HTERT RPE-1 (cell line): ENCODE data around the gene RAB12.
"Not testable (repeated sequence)": the region's sequence is repeated elsewhere in the genome, so short reads cannot be mapped to it uniquely, and the experiment has no call there.

Source experiments
- in situ Hi-C: fragments of 300-500 bp; cut with MboI; formaldehyde crosslinking; loops from 4 replicates; pipeline ENCODE4 v1.14.3; 2020; ENCODE audit warnings: low sequenced_read_pairs

The RAB12 gene

GRCh38 chr18:8643326-8643878 lies 34.2 kb downstream of the RAB12 start:
- in situ Hi-C loops, result no loop called here

GRCh38 chr18:8647359-8647758 lies 38.1 kb downstream of the RAB12 start:
- in situ Hi-C loops, result not testable (repeated sequence)

GRCh38 chr18:8651478-8652261 lies 42.4 kb downstream of the RAB12 start:
- in situ Hi-C loops, result not testable (repeated sequence)

- in situ Hi-C loops, result no loop called here
Measured at GRCh38 chr18:8654503-8655451, 45.5 kb downstream of the RAB12 start.

GRCh38 chr18:8656232-8656631 lies 47.0 kb downstream of the RAB12 start:
- in situ Hi-C loops, result no loop called here

- in situ Hi-C loops, result no loop called here
Measured at GRCh38 chr18:8657050-8657820, 48.0 kb downstream of the RAB12 start.

- in situ Hi-C loops, result no loop called here
Measured at GRCh38 chr18:8657873-8658470, 48.7 kb downstream of the RAB12 start.

- in situ Hi-C loops, result no loop called here
Measured at GRCh38 chr18:8658858-8659485, 49.7 kb downstream of the RAB12 start.

- in situ Hi-C loops, result no loop called here
Measured at GRCh38 chr18:8659609-8660242, 50.5 kb downstream of the RAB12 start.

GRCh38 chr18:8660316-8660715 lies 51.1 kb downstream of the RAB12 start:
- in situ Hi-C loops, result no loop called here

- in situ Hi-C loops, result no loop called here
Measured at GRCh38 chr18:8661754-8662559, 52.7 kb downstream of the RAB12 start.

GRCh38 chr18:8662560-8663255 lies 53.5 kb downstream of the RAB12 start:
- in situ Hi-C loops, result no loop called here

GRCh38 chr18:8667846-8668245 lies 58.6 kb downstream of the RAB12 start:
- in situ Hi-C loops, result no loop called here

- in situ Hi-C loops, result no loop called here
Measured at GRCh38 chr18:8668381-8668780, 59.1 kb downstream of the RAB12 start.

GRCh38 chr18:8669571-8669970 lies 60.3 kb downstream of the RAB12 start:
- in situ Hi-C loops, result no loop called here

GRCh38 chr18:8673256-8674209 lies 64.3 kb downstream of the RAB12 start:
- in situ Hi-C loops, result no loop called here

- in situ Hi-C loops, result no loop called here
Measured at GRCh38 chr18:8675057-8675456, 65.8 kb downstream of the RAB12 start.
